Adrenal gland (tissue), 5 donors: ENCODE measurements around the gene TIMM17A.

Experiments used
- CTCF ChIP-seq, 6 experiments: fragments of 450-650 bp in 4 of 6; fragments of 200-600 bp in 2 of 6; sonication (generic) in 1 of 6; IDR thresholded peaks; 1 replicate in 5 of 6; 2 replicates in 1 of 6; pipeline versions ENCODE4 v1.5.1 to v1.8.0; 2016 to 2021; ENCODE audit warnings: antibody characterized with exemption in 6 of 6, mild to moderate bottlenecking in 2 of 6, moderate library complexity in 1 of 6
- POLR2A ChIP-seq, 2 donors: fragments of 450-650 bp; IDR thresholded peaks; one replicate each; pipeline ENCODE4 v1.6.1; 2017; ENCODE audit warnings: antibody characterized with exemption in 2 of 2, mild to moderate bottlenecking in 2 of 2, moderate library complexity in 1 of 2
- donor health status: DM: no; HTN: no; CAD: no.

GRCh38 chr1:201964261-201964660, 9.0 kb downstream of the TIMM17A start:
- no peak for TF ChIP-seq CTCF (IDR thresholded peaks at IDR 0.05)
- TF ChIP-seq POLR2A (IDR thresholded peaks at IDR 0.05): no peak
